ENCODE measurements around the gene TTC1. TPM values are rescaled to one million over a fixed set of nuclear protein-coding genes. Genes with fewer than 3 reads are reported as not detected.

The TTC1 gene
- polyA plus RNA-seq, 4 donors, result 57.6 to 71.8 (median 61.5) TPM

GRCh38 chr5:160082614-160083500 is 73.9 kb downstream of the TTC1 start:
- DNase-seq (ENCODE audit: low read depth in 4 of 4, low spot score in 2 of 4), result peak in 1 of 4 donors; percentile 34

- no peak for DNase-seq (ENCODE audit: low read depth in 4 of 4, low spot score in 2 of 4)
Observed at GRCh38 chr5:160083501-160083900, 74.6 kb downstream of the TTC1 start.

GRCh38 chr5:160084144-160084543 is 75.2 kb downstream of the TTC1 start:
- DNase-seq (ENCODE audit: low read depth in 4 of 4, low spot score in 2 of 4), result no peak

DNA sequence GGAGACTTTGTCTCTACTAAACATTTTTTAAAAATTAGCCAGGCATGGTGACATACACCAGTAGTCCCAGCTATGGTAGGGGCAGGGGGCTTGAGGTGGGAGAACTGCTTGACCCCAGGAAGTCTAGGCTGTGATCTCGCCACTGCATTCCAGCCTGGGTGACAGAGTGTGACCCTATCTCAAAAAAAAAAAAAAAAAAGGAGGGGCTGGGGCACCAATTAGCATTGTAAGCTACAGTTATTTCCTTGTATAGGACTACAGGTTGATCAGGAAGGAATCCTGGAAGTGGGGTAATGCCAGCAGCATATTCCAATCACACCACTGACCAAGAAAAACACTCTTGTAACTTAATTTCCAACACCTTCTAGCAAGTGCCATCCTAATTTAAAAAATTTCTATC is 78.3 kb downstream of the TTC1 start:
- no peak for DNase-seq (ENCODE audit: low read depth in 4 of 4, low spot score in 2 of 4)

- no peak for DNase-seq (ENCODE audit: low read depth in 4 of 4, low spot score in 2 of 4)
Observed at GRCh38 chr5:160088805-160089204, 79.9 kb downstream of the TTC1 start.

- no peak for DNase-seq (ENCODE audit: low read depth in 4 of 4, low spot score in 2 of 4)
Observed at GRCh38 chr5:160089531-160089930, 80.6 kb downstream of the TTC1 start.

DNA sequence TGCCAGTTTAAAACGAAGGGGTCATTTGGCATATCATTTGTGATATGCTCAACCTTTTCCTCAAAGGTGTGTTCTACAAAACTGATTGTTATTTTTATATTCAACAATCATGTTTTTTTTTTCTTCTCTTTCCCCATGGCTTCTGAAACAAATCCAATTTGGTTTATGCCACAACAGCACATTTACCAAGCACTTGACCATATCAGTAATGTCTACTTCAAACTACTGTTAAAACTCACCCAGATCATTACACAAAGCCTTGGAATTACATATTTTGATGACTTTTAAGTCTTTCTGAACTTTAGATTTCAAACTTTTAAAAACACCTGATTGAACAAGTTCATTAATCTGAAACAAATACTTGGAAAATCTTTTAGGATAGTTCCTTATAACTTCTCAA is 81.1 kb downstream of the TTC1 start:
- no peak for DNase-seq (ENCODE audit: low read depth in 4 of 4, low spot score in 2 of 4)

DNA sequence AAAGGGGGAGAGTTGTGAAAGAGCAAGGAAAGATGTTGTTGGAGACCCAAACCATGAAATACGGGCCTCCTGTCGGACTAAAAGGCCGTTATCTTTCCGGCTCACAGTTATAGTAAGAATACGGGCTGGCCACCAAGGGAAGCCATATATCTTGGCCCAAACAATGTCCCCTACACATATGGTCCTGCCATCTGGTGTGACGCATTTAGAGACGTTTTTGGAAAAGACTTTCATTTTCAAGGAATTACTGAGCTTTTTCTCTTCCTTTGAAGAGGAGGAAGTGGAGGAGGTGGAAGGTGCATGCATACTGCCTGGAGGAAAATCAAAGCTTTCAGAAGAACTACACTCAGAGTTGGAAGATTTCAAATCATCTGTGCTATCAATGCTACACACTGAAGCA is 83.6 kb downstream of the TTC1 start:
- DNase-seq (ENCODE audit: low read depth in 4 of 4, low spot score in 2 of 4), result no peak

DNA sequence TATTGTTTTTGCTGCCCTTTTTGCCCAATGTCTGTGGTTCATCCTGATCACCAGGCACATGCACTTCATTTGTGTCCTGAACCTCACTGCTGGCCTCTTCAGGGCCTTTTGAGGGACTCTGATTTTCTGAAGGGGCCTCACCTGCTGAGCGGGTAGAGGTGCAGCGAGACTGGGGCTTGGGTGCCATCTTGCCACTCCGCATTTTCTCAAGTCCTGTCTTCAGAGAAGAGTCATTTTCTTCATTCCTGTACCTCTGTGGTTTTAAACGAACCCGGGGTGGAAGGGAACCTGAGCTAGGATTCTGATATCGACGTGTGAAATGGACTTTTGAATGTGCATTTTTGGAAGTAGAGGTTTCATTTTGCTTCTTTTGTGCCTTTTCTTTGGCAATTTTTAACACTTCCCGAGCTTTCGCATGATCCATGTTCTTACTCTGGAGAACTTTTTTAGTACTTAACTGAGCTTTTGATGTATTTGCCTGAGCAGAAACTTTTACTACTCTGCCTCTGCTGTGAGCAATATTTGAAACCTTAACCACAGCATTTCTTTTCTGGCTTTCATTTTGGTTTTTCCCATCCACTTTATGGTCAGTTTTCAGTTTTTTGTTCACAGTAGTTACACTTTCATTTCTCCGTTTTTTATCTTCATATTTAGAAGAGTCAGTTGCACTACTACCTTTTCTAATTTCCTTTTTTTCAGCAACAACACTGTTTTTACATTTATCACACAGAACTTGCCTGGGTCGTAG is 84.2 kb downstream of the TTC1 start:
- no peak for DNase-seq (ENCODE audit: low read depth in 4 of 4, low spot score in 2 of 4)

- DNase-seq (ENCODE audit: low read depth in 4 of 4, low spot score in 2 of 4), result no peak
Observed at GRCh38 chr5:160096178-160096577, 87.2 kb downstream of the TTC1 start.

DNA sequence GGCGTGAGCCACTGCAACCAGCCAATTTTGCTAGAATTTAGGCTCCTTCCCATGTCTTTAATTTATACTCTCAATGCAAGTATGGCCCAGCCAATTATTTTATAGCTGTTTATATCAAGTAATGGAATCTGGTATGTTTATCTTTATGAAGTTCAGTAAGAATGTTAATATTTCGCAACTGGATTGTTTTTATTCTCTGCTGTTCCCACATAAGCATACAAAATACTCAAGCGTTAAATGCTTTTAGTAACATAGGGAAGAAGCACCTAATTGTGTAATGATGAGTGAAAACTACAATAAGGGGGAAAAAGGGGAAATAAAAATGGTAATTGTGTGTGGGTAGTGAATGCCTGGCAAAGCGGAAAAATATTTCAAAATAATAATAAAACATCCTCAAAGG is 89.1 kb downstream of the TTC1 start:
- no peak for DNase-seq (ENCODE audit: low read depth in 4 of 4, low spot score in 2 of 4)

DNA sequence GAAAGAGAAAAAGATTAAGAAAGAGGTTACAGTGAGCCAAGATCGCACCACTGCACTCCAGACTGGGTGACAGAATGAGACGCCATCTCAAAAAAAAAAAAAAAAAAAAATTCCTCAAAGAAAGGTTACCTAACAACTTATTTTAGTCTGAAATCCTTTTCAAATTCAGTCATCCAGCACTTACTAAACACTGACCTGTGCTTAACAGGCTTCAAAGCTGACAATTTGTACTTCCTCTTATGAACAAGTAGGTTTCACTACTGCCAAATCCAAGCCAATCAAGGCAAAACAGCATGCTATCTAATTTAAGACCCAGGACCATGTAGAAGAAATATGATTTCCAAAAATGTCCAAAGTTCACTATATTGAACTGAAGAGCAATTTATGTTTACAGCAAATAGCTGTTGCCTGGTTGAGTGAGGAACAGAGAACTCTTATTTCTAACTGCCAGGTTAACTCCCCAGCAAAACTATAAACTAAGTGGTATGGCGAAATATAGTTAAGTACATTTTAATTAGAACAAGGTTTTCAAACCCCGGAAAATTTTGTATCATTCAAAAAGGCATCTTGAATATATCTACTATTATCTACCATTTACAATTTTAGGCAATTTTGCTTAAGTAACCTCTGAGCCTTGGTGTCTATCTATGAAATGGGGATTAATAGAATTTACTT is 96.9 kb downstream of the TTC1 start:
- DNase-seq (ENCODE audit: low read depth in 4 of 4, low spot score in 2 of 4), result no peak

DNA sequence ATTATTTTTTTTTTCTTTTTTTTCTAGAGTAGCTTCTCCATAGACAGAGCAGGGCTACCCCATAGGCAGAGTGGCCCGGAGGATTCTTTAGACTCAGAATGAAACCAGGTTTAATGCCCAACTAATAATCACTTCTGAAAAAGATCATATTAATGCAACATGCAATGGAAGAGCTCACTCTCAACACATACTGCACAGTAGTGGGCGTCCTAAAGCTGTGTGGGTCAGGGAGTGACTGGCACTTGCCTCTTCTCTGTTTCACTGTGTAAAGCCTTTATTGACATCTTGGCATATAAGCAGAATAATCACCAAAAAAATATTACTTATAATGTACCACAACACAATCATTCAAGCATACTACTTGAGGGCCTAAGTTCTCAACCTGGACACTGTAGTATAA is 99.2 kb downstream of the TTC1 start:
- no peak for DNase-seq (ENCODE audit: low read depth in 4 of 4, low spot score in 2 of 4)

Other genes starting within 250 kb of the TTC1 start
- gene ADRA1B, start 92.7 kb upstream of the TTC1 start, polyA plus RNA-seq (ENCODE audit: insufficient read length in 4 of 4), result 1 to 10 TPM; 2.2 to 3.1 (median 2.5) TPM
- 10 to 100 TPM; 28.5 to 32.9 (median 30.8) TPM for gene PWWP2A, start 110.3 kb downstream of the TTC1 start, polyA plus RNA-seq (ENCODE audit: insufficient read length in 4 of 4)
- gene FABP6, start 220.4 kb downstream of the TTC1 start, polyA plus RNA-seq (ENCODE audit: insufficient read length in 4 of 4), result not detected